ENCODE data around the gene KCNH5.

The KCNH5 gene

DNA sequence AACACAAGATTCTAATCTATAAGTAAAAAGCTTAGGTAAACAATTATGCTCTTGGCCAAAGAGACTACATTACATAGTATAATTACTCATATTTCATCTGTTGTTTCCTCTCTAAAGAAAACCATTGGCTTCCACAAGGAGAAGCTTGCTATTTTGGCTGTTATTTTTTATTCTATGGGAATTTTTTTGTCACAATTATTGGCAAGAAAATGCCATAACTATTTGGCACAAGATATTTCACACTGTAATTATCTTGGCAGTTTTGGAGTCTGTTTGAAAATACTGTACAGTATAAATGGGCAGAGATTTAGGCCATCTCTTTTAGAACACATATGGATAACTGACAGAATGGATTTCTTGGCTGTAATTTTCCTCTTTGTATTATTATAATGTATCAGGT is 51.2 kb downstream of the KCNH5 start:
- DNase-seq, result no peak

- no peak for DNase-seq
These were observed 56.3 kb downstream of the KCNH5 start for GRCh38 chr14:62988967-62989366.

DNA sequence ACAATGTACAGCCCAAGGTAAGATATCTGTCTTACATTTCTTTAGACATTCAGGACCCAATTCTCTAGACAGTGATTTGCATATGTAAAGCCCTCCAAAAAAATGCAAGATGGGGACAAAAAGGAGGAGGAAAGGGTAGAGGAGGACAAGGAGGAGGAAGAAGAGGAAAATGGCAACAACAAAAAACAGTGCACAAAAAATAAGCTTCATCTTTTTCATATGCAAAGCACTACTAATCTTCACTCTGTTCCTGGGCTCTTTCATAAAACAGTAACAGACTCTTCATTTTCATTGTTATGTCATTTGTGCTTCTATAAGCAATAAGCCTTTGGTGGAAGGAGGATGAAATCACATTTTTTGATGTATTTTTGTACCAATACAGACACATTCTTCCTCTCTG is 61.4 kb downstream of the KCNH5 start:
- DNase-seq, result no peak

DNA sequence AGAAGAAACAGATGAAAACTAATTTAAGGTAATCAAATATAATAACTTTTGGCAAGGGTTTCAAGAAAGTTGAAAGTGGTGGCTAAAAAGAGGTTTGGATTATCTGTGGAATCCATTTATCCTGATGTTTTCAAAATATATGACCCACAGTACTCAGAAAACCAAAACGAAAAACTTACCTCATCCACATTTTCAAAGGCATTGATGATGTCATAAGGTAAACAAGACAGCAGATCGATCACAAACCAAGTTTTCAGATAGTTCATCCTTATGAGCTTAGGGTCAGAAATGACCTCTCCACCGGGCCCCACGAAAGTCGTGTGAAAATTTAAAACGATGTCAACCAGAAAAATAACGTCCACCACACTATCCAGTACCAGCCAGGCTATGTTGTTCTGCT is 64.6 kb downstream of the KCNH5 start:
- no peak for DNase-seq

DNA sequence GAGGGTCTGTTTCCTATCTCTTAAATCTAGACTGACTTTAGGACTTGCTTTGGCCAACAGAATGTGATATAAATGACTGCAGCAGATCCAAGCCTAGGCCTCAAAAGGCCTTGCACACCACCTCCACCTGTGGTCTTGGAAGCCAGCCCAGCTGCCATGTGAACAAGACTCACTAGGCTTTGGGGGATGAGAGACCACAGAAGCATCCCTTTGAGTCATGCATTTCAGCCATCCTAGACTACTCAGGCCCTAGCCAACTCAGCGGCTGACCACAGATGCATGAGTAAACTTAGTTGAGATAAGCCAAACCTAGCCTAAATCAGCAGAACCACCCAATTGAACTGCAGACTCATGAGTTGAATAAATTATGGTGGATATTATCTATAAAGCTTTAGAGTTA is 87.7 kb downstream of the KCNH5 start:
- no peak for DNase-seq

DNA sequence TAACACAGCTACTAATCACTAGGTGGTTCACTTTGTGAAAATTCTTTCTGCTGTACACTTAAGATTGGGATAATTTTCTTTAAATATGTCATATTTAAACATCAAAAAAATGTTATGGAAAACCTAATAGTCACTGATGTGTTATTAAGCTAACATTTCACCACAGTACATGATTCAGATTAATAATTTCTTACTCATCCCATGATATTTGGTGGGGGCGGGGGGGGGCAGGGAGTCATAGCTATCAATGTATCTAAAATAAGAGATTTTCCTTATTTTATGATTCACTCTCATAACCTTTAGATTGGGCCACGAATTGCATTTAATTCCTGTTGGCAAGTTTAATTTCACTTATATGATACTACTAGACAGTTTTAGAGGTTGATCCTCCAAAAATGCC is 88.8 kb downstream of the KCNH5 start:
- no peak for DNase-seq

DNA sequence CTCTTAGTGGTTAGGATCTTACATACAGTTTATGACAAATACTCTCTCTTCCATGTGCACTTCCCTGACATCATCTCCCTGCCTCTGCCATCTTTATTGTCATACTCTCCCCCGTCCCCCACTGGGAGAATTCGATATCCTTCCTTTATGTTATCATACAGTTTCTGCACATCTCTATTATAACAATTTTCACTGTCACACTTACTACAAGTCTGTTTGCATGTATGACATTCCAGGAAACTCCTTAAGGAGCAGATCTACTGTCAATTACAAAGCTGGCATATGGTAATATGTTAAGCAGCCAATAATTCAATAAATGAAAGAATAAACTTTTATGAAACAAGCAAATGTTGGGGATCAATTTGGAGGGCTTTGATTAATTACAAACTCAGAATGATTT is 91.1 kb downstream of the KCNH5 start:
- DNase-seq, result no peak

GRCh38 chr14:62952226-62952625 is 93.0 kb downstream of the KCNH5 start:
- DNase-seq, result no peak

- no peak for DNase-seq
These were observed 98.0 kb downstream of the KCNH5 start for GRCh38 chr14:62947301-62947700.

DNA sequence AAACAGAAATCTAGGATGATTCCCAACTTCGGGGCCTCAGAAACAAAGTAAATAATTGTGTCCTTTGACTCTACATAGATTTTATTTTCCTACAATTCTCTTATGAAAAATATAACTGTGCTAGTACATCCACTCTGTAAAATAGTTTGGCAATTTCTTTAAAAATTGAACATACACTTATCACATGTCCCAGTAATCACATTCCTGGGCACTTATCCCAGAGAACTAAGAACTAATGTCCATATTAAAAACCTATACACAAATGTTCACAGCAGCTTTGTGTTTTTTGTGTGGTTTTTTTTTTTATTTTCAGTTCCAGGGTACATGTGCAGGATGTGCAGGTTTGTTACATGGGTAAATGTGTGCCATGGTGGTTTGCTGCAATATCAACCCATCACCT is 99.0 kb downstream of the KCNH5 start:
- DNase-seq, result no peak

GRCh38 chr14:62943202-62943601 is 102.1 kb downstream of the KCNH5 start:
- DNase-seq, result no peak

GRCh38 chr14:62939970-62940369 is 105.3 kb downstream of the KCNH5 start:
- DNase-seq, result no peak

DNA sequence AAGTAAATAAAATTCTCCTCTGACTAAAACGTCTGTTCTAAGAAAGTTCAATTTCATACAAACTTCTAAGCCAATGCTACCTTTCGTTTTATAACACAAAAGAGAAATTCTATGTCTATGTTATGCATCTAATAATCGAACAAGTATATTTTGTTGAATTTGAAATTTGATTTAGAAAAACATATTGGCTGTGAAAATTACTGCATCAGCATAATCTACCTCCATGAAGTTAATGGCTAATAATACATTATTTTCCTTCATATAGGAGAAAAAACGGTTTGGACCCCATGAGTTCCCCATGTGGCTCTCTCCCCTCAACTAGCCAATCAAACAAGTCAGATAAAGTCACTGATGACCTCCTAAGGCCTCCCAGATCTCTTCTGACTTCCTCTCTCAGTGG is 106.5 kb downstream of the KCNH5 start:
- DNase-seq, result no peak

GRCh38 chr14:62934439-62934838 is 110.8 kb downstream of the KCNH5 start:
- DNase-seq, result no peak

DNA sequence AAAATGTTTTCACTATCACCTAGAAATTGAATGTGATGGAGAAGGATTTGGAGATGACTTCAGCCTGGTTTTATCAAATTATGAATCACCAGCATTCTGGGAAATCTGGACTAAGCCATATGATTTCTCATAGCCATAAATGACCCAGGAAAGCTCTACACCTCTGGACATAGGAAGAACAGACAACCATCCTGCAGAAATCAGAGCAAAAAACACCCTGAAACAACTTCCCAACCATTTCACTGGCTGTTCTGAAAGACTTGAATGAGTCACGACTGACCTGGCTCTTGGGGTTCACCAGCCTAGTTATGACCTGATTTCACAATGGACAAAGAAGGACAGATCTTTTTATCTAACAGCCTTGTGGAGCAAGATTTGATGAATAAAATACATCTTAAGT is 123.8 kb downstream of the KCNH5 start:
- no peak for DNase-seq

- DNase-seq, result no peak
These were observed 128.7 kb downstream of the KCNH5 start for GRCh38 chr14:62916551-62916950.

- no peak for DNase-seq
These were observed 130.4 kb downstream of the KCNH5 start for GRCh38 chr14:62914873-62915272.

GRCh38 chr14:62914025-62914424 is 131.2 kb downstream of the KCNH5 start:
- no peak for DNase-seq

DNA sequence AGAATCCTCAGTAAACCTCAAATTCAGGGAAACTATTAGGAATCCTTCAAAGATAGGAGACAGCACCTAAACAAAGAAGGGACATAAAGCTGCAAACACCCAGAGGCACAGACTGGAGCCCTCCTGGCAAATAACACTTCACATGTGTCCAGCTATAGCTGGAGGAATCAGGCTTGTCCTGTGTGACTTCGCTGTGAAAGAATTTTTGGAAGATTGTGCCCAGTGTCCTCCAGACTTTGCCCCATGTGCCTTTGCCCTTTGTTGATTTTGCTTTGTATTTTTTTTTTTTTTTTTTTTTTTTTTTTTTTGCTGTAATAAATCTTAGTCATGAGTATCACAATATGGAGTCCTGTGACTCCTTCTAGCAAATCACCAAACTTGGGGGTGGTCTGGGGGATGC is 136.8 kb downstream of the KCNH5 start:
- DNase-seq, result no peak

DNA sequence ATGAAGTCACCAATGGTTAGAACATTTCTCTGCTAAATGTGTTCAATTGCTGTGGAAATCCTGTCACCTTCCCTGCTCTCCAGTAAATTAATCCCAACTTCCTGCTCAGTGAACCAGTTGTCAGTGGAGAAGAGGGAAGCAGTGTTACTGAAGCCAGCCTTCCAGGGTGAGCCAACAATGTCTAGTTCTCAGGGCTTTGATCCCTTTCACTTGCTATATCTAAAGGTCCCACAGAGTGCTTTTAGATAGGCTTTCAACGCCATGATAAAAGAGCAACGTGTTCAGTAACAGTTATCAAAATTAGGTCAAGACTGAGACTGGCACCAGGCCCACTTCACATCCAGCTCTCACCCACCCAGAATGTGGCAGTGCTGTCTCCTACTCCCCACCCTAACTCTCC is 139.7 kb downstream of the KCNH5 start:
- DNase-seq, result no peak

DNA sequence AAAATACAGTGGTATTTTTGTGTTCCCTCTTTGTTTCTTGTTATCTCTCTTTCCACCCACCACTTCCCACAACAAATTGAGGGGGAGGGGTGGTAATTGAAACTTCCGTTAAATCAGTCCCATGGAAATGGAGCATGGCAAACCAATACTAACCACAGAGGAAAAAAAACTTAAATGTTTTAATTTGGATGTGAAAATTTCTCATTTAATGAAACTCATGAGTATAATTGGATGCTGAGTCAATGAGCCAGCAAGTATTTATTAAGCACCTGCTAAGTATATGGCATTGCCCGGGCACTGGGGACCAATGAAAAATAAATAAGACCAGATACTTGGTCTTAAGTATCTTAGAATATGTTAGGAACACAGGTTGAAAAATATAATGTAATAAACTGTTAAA is 147.5 kb downstream of the KCNH5 start:
- no peak for DNase-seq

GRCh38 chr14:62896932-62897456 is 148.3 kb downstream of the KCNH5 start:
- no peak for DNase-seq

DNA sequence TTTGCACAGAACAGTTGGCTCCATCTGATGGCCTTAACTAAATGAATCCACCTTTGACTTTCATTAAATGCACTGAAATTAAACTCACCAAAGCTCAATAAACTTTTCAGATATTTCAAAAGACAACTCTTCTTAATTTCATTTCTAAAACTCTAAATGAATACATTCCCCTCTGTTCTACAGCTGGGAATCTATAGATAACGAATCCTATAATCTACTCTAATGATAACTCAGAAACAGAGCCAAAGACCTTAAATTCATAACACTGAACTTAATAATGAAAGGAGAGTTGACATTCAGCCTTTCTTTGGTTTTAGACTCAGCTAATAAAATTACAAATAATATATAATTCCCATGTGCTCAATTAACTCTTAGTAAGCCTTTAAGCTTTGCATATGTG is 150.5 kb downstream of the KCNH5 start:
- DNase-seq, result no peak

GRCh38 chr14:62889364-62889763 is 155.9 kb downstream of the KCNH5 start:
- DNase-seq, result no peak

DNA sequence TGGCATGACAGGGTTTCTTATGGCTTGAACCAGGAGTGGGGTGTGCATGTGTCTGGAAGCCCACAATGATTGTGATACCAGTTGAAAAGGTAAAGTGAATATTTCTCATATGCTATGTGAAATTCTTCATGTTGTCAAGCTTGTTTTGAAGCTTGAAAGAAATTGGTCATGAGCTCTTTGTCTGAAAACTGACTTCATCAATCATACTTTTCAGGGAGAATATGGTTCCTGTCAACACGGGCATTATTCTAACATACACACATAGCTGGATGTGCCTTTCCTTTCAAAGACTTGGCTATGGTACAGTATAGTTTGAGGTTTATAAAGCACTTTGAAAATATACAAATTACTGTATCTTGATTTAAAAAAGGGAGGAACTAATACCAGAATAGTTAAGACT is 158.8 kb downstream of the KCNH5 start:
- no peak for DNase-seq

- DNase-seq, result no peak
These were observed 159.8 kb downstream of the KCNH5 start for GRCh38 chr14:62885451-62885850.
